HG03039 (cell line): ENCODE measurements around the gene TNF.

Experiments used
- ATAC-seq: cut with Tn5 transposase; IDR thresholded peaks from one replicate; pipeline ENCODE4 v1.9.1; 2021; ENCODE audit warnings: mild to moderate bottlenecking, moderate library complexity; ENCODE audit not compliant: unreplicated experiment

The TNF gene

DNA sequence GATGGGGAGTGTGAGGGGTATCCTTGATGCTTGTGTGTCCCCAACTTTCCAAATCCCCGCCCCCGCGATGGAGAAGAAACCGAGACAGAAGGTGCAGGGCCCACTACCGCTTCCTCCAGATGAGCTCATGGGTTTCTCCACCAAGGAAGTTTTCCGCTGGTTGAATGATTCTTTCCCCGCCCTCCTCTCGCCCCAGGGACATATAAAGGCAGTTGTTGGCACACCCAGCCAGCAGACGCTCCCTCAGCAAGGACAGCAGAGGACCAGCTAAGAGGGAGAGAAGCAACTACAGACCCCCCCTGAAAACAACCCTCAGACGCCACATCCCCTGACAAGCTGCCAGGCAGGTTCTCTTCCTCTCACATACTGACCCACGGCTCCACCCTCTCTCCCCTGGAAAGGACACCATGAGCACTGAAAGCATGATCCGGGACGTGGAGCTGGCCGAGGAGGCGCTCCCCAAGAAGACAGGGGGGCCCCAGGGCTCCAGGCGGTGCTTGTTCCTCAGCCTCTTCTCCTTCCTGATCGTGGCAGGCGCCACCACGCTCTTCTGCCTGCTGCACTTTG, at the start of gene TNF:
Gene TNF (plus strand): TSS at position 231 of the 567 bp plus-strand sequence. CDS start 177 bp downstream, at position 408.
- no peak for ATAC-seq

DNA sequence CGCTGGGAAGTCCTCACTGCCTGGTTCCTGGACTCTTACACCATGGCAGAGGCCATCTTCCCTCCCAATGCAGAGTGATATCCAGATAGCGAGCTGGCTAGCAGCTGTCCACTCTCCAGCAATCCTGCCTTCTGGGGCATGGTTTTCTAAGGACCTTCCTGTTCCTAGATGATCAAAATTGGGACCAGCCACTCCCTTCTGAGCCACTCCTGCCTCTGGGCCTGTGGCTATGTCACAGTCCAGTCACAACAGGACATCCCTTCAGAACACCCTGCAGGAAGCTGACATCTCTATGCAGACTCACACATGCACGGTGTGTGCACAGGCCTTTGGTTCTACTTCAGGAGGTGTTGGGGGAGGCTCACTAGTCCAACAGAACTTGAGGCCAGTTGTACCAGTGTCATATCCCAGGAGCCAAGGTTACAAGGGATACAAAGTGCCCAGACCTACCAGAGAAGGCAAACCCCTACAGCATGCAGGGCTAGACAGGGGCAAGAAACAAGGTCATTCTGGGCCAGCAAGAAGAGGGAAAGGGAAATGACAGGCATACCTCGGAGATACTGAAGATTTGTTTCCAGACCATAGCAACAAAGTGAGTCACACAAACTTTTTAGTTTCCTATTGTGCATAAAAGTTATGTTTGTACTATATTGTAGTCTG, 49.3 kb upstream of the TNF start:
- no peak for ATAC-seq

DNA sequence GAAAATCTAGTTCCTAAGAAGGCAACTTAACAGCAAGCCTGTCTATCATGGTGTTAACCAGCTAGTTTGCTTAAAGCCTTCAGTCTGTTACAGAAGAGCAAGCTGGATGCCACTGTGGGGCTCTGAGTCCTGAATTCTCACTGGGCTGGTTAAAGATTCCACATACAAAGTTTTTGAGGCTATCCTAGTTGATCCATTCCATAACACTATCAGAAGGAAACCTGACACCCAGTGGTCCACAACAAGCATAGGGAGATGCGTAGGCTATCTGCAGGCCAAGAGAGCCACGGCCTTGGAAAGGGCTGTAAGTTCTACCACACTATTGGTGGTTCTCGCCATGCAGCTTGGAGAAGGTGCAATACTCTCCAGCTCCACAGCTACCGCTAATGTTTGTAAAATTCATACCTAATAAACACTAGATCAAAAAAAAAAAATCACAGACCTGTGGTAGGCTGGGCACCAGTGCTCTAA, 47.0 kb upstream of the TNF start:
- ATAC-seq, result no peak

DNA sequence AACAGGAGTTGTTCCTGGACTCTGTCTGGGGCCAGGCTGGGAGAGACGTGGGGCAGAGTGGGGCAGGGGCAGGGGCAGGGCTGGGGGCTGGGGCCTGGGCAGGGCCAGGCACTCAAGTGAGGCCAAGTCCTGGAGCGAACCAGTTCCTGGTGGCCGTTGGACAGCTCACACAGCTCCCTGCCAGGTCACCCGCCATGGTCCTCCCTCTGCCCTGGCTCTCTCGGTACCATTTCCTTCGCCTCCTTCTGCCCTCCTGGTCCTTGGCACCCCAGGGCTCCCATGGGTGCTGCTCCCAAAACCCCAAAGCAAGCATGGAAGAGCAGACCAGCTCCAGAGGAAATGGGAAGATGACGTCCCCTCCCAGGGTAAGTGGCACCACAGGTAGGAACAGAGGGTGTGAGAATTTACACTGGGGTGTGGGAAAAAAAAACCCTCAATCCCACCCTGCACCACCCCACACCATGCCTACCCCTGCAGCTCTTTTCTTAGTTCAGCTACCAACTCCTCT, 46.5 kb upstream of the TNF start, which contains the start of gene MCCD1:
Gene MCCD1 (plus strand): TSS at position 142 of the 508 bp plus-strand sequence. CDS start 53 bp downstream, at position 195.
- no peak for ATAC-seq

DNA sequence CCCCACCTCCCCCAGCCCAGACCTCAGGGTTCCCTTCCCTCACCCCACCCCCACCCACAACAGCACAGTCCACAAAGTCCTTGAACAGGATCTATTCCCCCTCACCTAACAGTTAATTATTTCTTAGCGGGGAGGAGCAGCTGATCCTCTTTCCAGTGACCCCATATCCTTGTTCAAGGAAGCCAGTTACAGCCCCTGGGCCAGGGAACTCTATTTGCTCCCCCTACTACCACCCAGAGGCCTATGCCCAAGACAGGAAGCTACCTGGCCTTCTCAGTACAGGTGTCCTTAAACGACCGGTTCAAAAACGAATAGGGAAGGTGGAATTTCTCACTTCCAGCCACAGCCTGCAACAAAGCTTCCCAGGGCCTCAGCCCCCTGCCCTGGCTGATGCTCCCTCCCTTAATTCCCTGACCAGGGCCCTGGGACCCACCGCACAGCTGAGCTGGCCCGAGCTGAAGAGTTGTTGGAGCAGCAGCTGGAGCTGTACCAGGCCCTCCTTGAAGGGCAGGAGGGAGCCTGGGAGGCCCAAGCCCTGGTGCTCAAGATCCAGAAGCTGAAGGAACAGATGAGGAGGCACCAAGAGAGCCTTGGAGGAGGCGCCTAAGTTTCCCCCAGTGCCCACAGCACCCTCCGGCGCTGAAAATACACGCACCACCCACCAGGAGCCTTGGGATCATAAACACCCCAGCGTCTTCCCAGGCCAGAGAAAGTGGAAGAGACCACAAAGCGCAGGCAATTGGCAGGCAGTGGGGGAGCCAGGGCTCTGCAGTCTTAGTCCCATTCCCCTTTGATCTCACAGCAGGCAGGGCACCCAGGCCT, 45.8 kb upstream of the TNF start:
- ATAC-seq, result no peak

DNA sequence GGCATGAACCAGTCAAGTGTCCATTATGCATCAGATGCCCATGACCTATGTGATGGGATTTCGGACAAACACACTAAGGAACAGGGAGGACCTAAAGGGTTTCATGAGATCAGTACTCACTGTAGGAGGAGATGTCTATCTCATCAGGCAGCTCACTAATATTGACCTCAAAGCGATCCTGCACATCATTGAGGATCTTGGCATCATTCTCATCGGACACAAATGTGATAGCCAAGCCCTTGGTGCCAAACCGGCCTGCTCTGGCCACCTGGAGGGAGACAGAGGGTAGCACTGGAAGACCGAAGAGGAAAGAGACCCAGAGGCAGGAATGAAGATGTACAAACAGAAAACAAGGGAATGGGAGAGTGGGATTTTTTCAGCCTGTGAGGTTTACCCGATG, 44.7 kb upstream of the TNF start:
- no peak for ATAC-seq

DNA sequence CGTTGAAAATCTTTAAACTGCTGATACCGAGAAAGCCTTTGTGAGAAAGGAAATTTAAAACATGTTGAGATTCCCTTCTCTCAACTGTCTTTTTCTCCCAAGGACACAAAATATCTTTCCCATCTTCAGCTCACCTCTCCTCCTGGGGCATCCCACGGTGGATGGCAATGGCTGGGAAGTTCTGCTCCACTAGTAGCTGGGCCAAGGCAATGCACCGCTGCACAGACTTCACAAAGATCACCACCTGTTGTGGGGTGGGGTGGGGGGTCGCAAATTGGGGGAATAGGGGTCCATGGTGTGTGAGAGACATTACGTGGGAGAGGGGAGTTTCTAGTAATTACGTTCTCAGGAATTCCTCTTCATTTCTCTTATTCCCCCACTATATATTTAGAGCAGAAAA, 44.2 kb upstream of the TNF start:
- no peak for ATAC-seq

DNA sequence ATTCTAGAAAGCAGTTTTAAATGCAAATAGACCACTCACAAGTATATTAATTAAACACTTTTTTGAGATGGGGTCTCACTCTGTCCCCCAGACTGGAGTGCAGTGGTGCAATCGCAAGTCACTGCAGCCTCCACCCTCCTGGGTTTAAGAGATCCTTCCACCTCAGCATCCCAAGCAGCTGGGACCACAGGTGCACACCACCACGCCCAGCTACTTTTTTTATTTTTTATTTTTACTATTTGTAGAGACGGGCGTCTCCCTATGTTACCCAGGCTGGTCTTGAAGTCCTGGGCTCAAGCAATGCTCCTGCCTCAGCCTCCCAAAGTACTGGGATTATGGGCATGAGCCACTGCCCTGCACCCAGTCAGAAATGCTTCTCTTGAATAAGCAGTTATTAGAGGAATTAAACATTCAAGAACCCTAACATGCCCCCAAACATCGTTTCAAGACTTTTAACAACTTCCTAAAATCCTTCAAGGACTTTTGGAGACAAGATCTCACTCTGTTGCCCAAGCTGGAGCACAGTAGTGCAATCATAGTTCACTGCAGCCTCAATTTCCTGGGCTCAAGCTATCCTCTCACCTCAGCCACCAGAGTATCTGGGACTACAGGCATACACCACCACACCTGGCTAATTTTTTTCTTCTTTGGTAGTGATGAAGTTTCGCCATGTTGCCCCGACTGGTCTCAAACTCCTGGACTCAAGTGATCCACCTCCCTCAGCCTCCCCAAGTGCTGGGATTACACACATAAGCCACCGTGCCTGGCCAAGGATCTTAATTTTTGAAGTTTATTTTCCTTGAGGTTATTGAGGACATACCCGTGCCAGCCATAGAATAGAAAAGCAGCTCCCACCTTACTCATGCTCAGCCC, 43.4 kb upstream of the TNF start:
- no peak for ATAC-seq

DNA sequence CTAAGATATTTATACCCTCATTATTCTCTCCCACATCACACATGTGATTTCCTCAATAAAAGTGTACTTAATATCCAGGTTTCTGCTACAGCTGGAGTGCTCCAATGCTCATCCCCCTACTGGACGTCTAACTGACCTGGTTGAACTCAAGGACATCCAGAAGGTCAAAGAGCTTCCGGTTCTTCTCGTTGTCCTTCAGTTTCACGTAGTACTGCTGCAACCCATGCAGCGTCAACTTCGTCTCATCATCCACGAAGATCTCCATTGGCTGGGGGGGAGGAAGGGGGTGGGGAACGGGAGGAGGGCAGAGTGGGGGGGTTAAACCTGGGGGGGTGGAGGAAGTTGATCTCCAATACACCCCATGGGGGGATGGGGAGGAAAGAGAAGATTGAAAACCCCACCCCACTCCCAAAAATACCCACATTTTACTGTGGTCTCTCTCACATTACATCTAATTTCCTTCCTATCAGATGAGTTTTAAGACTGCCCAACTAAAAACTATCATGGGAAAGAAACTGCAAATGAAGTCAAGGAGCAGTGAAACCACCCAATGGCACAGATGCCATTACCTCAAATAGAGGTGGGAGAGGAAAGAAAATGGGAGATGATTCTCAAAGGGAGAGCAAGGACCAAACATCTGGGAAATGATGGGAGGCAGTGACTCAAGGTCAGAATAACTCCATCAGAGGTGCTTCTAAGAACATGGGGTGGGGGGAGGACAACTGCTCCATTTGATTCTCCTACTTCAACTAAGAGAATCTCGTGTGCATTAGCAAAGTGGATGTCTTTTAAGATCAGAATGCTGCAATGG, 42.5 kb upstream of the TNF start:
- no peak for ATAC-seq

DNA sequence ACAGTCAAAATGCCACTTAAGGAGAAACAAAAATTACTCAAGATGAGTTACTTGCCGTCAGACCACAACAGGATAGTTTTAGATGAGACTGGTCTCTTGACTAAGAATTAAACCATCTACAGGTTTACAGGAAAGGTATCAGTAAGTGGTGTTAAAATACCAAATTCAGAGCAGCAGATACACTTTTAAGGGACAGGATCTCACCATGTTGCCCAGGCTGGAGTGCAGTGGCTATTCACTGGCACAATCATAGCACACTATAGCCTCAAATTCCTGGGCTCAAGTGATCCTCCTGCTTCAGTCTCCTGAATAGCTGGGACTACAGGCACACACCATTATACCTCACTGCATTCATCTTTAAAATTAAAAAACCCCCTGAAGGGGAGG, 41.9 kb upstream of the TNF start:
- ATAC-seq, result no peak

DNA sequence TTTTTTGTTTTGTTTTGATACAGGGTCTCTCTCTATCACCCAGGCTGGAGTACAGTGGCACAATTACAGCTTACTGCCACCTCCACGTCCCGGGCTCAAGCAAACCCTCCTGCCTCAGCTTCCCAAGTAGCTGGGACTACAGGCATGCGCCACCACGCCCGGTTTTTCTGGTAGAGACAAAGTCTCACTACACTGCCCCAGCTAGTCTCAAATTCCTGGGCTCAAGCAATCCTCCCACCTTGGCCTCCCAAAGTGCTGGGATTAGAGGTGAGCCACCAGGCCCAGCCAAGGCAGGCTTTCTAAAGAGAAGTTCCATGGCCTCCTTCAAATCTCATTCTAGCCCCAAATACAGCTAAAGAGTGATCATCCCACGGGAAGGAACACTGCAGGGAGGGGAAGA, 41.4 kb upstream of the TNF start:
- ATAC-seq, result no peak

DNA sequence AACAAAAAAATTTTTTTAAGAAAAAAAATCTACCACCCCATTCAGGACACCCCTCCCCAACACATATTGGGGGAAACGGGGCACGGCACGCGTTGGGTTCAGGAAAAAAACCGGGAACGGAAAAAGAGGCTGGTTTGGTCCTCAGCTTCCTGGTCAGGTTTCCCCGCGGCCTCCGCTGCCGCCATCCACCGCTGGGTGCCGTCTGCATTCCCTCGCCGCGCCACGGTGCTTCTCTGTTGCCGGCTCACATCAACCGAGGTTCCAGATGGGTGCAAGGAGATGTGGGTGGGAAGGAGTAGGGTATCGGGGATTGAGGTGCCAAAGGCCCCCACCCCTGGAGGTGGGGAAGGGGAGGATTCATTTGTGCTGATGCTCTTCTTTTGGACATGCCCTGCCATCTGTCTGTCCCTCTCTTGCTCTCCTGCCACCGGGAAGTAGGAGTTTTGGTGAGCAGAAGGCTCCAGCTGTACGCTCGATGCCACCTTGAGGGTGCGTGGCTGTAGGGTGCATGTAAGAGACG, 40.8 kb upstream of the TNF start:
- no peak for ATAC-seq

DNA sequence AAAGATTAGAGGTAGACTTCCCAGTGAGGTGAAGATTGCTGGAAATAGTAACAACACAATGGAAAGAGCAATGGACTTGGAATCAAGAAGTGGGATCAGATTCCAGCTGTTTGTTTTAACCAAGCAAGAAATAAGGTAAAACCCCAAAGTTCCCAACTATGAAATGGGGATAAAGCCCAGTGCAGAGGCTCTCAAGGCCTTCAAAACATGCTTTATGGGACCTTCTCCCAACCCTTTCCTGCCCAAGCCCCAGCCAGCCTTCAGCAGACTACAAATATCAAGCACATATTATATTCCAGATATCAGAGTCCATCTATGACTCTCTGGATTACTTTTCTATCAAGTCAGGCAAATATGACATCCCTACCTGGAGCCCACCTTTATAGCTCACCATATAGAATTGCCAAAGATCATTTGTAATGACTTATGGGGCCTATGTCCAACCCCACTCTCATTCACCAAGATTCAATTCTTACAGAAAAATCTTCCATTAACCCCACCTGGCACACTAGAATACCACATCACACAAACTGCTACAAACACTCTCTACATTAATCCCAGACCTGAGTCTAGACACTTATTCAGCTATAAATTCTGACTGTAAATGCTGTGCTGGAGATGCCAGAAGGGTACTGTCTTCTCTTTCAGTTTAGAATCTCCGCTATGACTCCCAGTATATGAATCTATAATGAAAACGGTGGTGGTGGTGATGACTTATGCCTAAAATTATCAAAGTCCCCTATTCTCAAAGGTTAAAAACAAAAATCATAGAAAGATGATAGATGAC, 39.6 kb upstream of the TNF start:
- ATAC-seq, result no peak

DNA sequence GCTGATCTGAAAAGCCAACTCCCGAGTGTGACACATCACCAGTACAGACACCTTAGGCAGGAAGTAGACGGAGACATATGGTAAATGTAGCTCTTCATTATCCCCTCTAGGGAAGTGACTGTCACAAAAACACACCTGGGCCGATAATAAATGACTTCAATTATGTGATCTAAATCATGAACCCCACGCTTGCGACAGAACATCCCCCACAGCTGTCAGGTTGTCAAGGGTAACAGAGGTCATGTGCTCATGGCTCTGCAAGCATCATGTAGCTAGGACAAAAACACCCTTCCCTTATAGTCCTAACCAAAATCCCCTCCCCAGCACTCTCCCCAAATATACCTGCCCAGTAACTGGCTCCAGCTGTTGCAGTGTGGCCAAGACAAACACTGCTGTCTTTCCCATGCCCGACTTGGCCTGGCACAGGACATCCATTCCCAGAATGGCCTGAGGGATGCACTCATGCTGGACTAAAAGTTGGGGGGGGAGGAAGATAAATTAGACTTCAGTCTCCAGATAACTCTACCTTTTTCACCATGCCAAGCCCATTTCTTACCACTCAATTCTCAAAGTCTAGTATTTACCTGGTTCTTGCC, 36.5 kb upstream of the TNF start:
- no peak for ATAC-seq

DNA sequence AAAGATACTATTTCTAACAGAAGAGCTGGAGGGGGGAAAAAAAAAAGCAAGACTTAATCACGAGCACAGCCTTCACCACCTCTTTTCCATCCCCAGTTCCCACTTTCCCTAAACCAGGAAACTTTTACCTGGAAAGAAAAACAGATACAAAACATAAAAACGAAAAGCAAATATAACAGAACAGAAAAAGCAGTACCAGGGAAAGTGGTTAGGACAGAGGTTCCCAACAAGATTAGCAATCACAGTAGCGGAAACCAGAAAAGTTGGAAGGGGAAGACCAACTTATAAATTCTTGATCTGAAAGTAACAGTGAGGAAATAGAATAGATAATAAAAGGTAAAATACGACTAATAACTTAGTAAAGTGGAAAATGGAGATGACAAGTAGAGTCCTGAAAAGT, 34.7 kb upstream of the TNF start:
- no peak for ATAC-seq

DNA sequence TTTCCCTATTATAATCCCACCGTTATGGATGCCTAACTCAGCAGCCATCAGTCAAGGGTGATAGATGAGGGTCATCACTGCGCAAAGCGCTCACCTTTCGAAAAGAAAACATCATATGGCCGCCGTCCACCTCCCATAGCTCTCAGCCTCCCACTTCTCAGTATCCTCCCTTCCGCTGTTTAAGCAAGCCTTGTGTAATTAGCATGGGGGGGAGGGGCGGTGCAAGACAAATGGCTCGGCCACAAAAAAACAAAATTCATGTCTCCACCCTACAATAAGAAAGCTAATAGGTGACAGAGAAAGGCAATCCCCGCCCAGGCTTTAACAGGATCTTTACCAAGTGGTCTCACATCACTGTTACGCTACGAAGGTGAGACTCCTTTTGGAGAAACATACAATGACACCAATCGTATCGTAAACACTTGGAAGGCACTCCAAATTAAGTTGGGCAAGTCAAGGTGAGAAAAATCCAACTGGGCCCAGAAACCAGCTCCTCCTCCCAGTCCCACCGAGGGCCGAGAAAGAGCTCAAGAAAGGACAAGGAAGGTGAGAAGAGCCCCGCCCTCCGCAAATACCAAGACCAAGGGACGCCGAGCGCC, 34.2 kb upstream of the TNF start:
- no peak for ATAC-seq

DNA sequence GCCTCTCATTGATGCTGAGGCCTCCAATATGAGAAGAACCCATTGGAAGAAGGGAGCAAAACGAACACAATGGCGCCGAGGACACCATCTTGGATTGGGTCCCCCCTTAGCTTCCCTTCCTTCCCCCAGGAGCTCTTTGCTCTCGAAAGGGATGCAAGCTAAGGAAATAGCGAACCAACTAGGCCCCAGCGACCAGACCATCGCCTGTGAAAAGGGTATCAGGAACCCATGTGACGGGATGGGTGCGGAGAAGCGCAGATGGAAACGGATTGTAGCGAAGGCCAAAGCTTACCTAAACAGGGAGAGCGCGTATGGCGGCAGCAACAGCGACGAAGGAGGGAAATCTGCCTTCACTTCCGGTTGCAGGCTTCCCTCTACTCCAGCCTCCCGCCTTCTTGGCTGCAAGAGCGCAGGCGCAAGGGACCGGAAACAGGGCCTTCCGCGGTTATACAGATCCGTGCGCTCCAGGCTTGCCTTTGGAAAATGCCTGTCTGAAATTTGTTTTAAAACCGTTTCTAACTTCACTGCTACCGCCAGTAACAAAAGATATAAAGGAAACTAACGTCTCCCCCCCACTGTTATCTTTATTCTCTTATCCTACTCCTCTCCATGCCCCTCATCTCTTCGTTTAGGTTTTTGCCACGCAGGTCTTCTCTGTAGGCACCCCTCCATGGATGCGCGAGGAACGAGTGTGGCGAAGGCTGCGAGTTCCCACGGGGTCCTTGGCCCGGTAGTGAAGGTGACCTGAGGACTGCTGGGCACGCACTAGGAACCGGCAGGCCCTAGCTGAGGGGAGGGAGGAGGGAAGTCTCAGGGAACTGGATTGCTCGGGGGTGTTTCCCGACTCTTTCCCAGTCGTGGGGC, 33.5 kb upstream of the TNF start, which contains the start of gene DDX39B:
Gene DDX39B (minus strand): TSS at position 346 of the 864 bp plus-strand sequence. CDS start 1,471 bp downstream, outside the sequence.
- ATAC-seq, result peak; percentile 60
